Cardiac muscle cell (in vitro differentiated cells and primary cell): ENCODE data around the gene ZNRF3. TPM values are rescaled to one million over a fixed set of nuclear protein-coding genes. Genes with fewer than 3 reads are reported as not detected.
A peak's percentile ranks its signal among the peaks of the same experiment; 100 is the strongest.

Experiments
- DNase-seq, 2 donors: peaks; one replicate each; pipeline versions ENCODE4 v3.0.0 to v3.0.0-alpha.2; 2010 to 2017; ENCODE audit warnings: low read depth in 1 of 2, low spot score in 1 of 2
- H3K27ac ChIP-seq: fragments of 200-600 bp; sonication (generic); 2 replicates; pipeline ENCODE4 v1.5.1; 2016
- H3K27me3 ChIP-seq: fragments of 200-600 bp; sonication (generic); 2 replicates; pipeline ENCODE4 v1.6.0; 2016; ENCODE audit warnings: control low read depth
- H3K36me3 ChIP-seq: fragments of 200-600 bp; sonication (generic); 2 replicates; pipeline ENCODE4 v1.5.1; 2016; ENCODE audit warnings: control low read depth
- H3K4me1 ChIP-seq: fragments of 200-600 bp; sonication (generic); 2 replicates; pipeline ENCODE4 v1.8.1; 2017; ENCODE audit warnings: low read depth, mild to moderate bottlenecking, mixed run types
- H3K4me3 ChIP-seq: fragments of 200-600 bp; sonication (generic); 2 replicates; pipeline ENCODE4 v1.5.1; 2016; ENCODE audit warnings: mild to moderate bottlenecking
- H3K9me3 ChIP-seq: fragments of 200-600 bp; sonication (generic); 2 replicates; pipeline ENCODE4 v1.5.1; 2017; ENCODE audit warnings: low read depth, mild to moderate bottlenecking, control low read depth
- polyA plus RNA-seq: library from polyadenylated mRNA; unstranded; fragments of >200 nt; fragmentation: Nextera tagmentation; extraction: Ambion mirVana; gene quantifications from 2 replicates; pipeline ENCODE4 v1.2.1, GENCODE V29; 2016
- total RNA-seq: library from RNA; depleted of rRNA; stranded (reverse); fragments of >200 nt; gene quantifications from 2 replicates; pipeline ENCODE4 v1.2.3, GENCODE V29; 2016
- TF ChIP-seq, protein P1 (sequence below): IDR thresholded peaks from 2 replicates; pipeline ENCODE4 v1.5.1; 2012; ENCODE audit warnings: low read depth, mild to moderate bottlenecking, low read length

Gene ZNRF3
- total and polyA plus RNA-seq, 2 experiments from 2014 or later, result 23.8 to 40.4 TPM

GRCh38 chr22:28951969-28952521 is 68.7 kb downstream of the ZNRF3 start:
- DNase-seq, result peak in 1 of 2 donors; percentile 47
- TF ChIP-seq, protein P1, sequence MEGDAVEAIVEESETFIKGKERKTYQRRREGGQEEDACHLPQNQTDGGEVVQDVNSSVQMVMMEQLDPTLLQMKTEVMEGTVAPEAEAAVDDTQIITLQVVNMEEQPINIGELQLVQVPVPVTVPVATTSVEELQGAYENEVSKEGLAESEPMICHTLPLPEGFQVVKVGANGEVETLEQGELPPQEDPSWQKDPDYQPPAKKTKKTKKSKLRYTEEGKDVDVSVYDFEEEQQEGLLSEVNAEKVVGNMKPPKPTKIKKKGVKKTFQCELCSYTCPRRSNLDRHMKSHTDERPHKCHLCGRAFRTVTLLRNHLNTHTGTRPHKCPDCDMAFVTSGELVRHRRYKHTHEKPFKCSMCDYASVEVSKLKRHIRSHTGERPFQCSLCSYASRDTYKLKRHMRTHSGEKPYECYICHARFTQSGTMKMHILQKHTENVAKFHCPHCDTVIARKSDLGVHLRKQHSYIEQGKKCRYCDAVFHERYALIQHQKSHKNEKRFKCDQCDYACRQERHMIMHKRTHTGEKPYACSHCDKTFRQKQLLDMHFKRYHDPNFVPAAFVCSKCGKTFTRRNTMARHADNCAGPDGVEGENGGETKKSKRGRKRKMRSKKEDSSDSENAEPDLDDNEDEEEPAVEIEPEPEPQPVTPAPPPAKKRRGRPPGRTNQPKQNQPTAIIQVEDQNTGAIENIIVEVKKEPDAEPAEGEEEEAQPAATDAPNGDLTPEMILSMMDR, result peak; percentile 13
- H3K9me3 ChIP-seq, result no peaks in the 10 kb centered on the region
- H3K4me3 ChIP-seq, result no peak overlapping the region
- H3K27me3 ChIP-seq, result no peaks in the 10 kb centered on the region
- peaks cover 44% of the 10 kb centered on the region for H3K4me1 ChIP-seq
- peak overlapping the region; percentile 8 for H3K27ac ChIP-seq
- H3K36me3 ChIP-seq, result no peaks in the 10 kb centered on the region

DNA sequence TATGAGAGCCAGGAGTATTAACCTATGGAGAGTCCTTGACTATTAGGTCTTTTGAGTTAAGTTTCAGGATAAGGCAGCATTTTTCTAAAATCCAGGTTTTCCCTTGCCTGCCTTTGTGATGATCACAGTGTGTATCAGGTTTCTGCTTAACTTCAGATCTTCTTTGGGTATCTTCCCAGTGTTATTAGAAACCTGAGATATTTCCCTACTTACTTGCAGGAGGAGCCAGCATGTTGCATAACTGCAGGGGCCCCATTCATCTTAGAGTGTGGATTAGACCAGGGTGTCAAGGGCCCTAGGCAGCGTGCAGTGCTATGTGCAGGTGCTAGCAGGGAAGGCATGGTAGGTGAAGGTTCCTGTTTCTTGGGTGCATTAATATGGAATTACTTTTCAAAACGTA is 69.5 kb downstream of the ZNRF3 start:
- Histone ChIP-seq H3K4me3 (no peak overlapping the region), H3K27ac (peak overlapping the region; percentile 44), H3K27me3 (no peaks in the 10 kb centered on the region), H3K9me3 (no peaks in the 10 kb centered on the region), H3K36me3 (no peaks in the 10 kb centered on the region), H3K4me1 (peaks cover 47% of the 10 kb centered on the region)
- TF ChIP-seq, protein P1, result no peak
- no peak for DNase-seq

DNA sequence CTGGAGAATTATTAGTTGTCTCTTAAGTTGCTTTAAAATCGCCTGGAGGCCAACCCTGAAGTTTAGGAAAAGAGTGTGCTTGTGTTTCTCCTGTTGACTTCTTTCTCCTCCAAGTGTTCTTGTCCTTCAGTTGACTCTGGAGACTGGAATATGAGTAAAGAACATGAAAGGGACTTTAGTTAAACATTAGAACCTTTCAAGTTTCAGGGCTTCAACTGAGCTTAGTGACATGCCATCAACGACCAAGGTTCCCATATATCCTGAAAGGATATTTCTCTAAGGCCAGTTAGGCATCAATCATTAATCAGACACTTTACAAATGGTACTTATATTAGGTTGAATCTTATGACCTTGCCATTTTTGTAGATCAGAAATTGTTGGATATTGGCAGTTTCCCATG is 70.0 kb downstream of the ZNRF3 start:
- TF ChIP-seq, protein P1, result no peak
- Histone ChIP-seq H3K9me3 (no peaks in the 10 kb centered on the region), H3K4me3 (no peak overlapping the region), H3K27ac (peak overlapping the region; percentile 41), H3K36me3 (no peaks in the 10 kb centered on the region), H3K27me3 (no peaks in the 10 kb centered on the region), H3K4me1 (peaks cover 47% of the 10 kb centered on the region)
- DNase-seq, result no peak

GRCh38 chr22:28953976-28954880 is 70.9 kb downstream of the ZNRF3 start:
- Histone ChIP-seq H3K27me3 (no peaks in the 10 kb centered on the region), H3K27ac (no peak overlapping the region), H3K4me3 (no peak overlapping the region), H3K36me3 (no peaks in the 10 kb centered on the region), H3K9me3 (no peaks in the 10 kb centered on the region), H3K4me1 (peaks cover 47% of the 10 kb centered on the region)
- no peak for DNase-seq
- TF ChIP-seq, protein P1, result no peak

GRCh38 chr22:28955817-28956216 is 72.4 kb downstream of the ZNRF3 start:
- Histone ChIP-seq H3K4me3 (no peak overlapping the region), H3K27me3 (no peaks in the 10 kb centered on the region), H3K9me3 (no peaks in the 10 kb centered on the region), H3K27ac (peak overlapping the region; percentile 67), H3K36me3 (no peaks in the 10 kb centered on the region), H3K4me1 (peaks cover 35% of the 10 kb centered on the region)
- no peak for DNase-seq
- TF ChIP-seq, protein P1, result no peak
